ENCODE data around the gene CFAP57. TPM values are rescaled to one million over a fixed set of nuclear protein-coding genes. Genes with fewer than 3 reads are reported as not detected.

The CFAP57 gene
- total RNA-seq, 1 donor from 2014 or later: 0.51 TPM

DNA sequence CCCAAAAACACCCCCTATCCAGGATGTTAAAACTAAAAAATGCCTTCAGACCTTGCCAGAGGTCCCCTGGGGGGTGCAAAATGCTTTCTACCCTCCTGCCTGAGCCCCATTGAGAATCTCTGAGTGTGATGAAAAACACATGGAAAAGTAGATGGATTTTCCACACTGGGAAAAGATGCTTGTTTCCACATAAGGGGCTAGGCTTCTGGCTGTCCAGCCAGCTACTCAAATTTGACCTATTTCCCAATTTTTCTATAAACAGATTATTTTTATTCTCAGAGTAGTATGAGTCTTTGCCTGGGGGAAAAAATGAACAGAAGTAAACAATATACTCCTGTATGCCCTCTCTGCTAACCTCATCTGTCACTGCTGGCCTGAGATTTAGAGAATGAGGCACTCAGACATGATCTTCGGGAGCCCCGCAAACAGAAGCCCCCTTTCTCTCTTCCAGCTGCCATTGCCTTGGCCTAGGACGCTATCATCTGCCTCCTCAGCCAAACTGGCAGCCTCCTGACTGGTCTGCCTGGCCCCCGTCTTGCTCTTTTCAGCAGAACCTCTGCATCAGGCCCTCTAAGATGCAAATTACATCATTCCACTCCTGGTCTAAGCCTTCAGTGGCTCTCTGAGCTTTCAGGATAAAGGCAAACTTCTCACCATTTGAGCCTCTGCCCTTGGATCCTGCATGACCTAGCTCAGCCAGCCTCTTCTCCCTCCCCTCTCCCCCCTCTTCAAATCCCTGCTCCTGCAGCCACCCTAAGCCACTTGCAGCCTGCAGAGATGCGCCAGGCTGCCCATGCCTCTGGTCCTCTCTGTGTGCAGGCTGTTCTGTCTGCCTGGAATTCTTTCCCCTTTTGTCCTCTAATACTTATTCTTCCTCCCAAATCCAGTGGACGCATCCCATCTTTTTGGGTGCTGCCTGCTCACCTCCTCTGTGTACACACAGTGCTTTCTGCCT is 58.0 kb downstream of the CFAP57 start:
- peak; percentile 13 for DNase-seq

DNA sequence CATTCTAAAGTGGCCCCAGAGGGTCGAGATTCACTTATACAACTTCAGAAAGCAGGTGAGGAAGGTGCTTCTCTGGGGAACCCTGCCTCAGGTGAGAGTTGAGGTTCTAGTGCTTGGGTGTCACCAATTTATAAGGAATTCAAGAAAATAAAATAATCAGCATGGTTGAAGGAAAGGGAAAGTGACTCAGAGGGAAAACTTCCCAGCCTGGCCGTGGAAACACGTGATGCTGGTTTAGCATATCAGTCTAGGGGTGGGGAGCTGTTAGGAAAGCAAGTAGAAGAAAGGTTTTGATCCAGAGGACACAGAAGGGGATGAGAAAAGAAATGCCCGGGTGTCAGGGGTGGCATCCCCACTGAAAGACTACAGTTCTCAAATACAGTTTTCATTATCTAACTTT is 59.9 kb downstream of the CFAP57 start:
- DNase-seq: no peak

GRCh38 chr1:43232482-43232881 is 60.4 kb downstream of the CFAP57 start:
- peak; percentile 9 for DNase-seq

DNA sequence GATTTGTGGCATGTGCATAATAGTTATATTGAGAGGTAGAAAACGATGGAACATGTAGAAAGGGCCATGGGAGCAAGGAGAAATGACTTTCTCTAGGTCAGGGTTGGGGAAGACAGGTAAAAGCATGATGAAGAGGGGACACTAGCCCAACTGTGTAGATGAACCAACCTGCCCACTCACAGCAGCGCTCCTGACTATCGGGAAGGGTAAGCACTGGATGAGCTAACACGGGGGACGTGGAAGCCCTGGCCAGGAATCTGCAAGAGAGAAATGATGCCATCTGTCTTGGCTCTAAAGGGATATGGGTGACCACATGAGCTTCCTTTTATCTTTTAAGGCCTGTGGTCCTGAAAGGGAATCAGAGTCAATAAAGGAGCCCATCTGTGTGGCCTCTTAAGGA is 61.5 kb downstream of the CFAP57 start:
- no peak for DNase-seq

- no peak for DNase-seq
Observed at GRCh38 chr1:43234267-43234666, 62.1 kb downstream of the CFAP57 start.

DNA sequence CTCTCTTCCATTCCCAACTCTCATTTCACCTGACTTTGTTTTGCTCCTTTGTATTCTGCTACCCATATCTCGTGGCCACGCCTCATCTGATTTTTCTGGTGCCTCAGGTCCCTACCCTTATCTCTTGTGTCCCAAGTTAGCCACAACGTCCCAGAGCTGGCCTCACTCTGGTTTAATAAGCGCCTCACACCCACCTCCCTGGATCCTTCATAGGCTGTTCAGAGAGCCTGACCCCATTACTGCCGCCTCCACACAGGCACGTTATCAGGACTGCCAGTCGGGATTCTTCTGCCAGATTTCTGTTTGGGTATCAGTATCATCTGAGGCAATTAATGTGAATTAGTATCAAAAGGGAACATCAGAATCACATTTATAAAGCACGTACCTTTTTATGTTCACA is 62.9 kb downstream of the CFAP57 start:
- no peak for DNase-seq

GRCh38 chr1:43235451-43236121 is 63.5 kb downstream of the CFAP57 start:
- no peak for DNase-seq

GRCh38 chr1:43237121-43237520 is 65.0 kb downstream of the CFAP57 start:
- DNase-seq: no peak

- peak; percentile 49 for DNase-seq
Observed at GRCh38 chr1:43238085-43238484, 66.0 kb downstream of the CFAP57 start.

GRCh38 chr1:43238991-43239469 is 66.9 kb downstream of the CFAP57 start:
- no peak for DNase-seq

GRCh38 chr1:43239484-43239883 is 67.4 kb downstream of the CFAP57 start:
- DNase-seq: no peak

GRCh38 chr1:43241413-43241836 is 69.3 kb downstream of the CFAP57 start:
- DNase-seq: no peak

DNA sequence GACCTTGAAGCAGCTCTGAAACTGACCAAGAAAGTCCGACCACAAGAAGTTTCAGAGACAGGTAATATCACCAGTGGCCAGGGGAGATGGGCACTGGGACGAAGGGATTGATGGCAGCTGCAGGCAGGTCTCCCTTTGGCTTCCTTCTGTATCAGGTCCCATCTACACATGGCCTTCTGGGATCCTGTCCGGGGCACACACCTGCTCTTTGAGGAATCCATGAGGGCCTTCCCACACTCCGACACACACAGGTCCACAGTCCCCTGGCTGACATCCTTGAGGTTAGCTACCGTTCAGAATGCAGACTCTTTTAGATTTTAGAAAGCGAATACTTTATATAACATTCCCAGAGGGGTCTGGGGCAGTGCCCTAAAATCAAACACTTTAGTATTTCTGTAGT is 71.2 kb downstream of the CFAP57 start:
- DNase-seq: no peak

DNA sequence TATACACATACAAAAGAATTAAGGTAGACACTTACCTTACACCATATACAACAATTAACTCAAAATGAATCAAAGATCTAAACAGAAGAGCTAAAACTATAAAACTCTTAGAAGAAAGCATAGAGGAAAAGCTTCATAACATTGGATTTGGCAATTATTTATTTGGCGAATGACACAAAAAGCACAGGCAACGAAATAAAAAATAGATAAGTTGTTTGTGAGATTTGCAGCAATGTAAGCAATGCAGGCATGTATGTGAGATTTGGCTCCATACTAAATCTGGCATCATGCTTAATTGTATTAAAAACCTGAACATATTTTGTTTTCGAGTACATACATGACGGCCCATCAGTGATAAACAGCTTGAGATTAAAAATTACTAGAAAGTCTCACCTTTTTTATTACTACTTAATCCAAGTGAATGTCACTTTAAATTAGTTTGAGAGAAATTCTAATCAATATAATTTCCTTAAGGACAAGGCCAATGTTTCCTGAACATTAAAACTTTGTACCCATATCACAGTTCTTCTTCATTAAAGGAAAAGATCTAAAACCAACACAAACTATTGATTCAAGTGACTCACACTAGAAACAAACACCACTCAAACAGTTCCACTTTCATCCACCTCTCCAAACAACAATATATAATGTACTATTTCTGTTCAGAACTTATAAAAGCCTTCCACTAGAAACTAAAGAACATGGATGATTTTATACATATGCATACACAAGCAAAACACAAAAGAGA is 74.5 kb downstream of the CFAP57 start:
- no peak for DNase-seq

GRCh38 chr1:43247256-43247921 is 75.3 kb downstream of the CFAP57 start:
- no peak for DNase-seq

DNA sequence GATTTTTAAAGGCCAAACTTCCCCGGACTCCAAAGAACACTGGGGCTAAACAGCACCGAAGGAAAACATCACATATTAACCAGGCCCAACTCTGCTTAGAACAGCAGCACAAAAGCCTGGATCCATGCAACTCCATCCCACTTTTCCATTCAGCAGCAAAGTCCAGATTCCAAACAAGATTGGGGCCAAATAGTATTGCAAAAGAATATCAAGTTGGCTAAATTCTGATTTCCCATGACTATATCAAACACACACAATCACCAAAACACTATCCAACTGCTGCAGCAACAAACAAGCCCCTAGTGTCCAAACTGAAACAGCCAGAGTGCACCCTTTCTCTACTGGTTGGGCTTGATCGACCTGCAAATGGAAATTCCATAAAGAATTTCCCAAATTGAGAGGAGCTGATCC is 78.2 kb downstream of the CFAP57 start:
- DNase-seq: no peak

DNA sequence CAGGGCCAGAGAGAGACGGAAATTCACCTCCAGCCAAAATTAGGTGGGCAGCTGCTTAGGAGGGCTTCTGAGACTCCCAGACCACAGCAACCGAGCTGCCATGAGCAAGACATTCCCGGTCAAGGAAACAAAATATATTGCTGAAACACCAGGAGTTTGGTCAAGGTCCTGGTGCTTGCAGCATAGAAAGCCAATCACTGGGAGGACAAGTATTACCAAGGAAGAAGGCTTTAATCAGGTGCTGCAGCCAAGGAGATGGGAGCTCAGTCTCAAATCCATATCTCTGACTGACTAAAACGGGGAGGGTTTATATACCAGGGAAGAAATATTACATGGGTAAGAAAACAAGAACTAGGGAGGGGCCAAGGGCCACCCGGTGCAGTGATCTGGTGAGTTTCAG is 78.9 kb downstream of the CFAP57 start:
- DNase-seq: no peak

DNA sequence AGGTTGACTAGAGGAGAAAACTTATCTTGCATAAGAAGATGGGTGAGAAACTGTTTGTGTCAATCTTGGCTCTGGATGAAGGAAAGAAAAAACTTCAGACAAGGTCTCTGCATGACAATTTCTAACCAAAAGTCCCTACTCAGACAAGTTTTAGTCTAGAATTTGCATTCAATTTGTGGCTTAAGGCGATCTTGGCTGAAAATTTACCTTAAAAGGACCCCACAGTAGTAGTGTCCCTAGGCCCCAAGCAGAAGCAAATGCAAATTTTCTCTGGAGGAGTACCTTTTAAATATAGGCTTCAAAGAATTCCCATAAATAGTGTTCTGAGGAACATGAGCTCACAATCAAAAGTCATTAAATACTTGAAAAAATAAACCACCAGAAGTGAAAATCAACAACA is 80.1 kb downstream of the CFAP57 start:
- DNase-seq: no peak

DNA sequence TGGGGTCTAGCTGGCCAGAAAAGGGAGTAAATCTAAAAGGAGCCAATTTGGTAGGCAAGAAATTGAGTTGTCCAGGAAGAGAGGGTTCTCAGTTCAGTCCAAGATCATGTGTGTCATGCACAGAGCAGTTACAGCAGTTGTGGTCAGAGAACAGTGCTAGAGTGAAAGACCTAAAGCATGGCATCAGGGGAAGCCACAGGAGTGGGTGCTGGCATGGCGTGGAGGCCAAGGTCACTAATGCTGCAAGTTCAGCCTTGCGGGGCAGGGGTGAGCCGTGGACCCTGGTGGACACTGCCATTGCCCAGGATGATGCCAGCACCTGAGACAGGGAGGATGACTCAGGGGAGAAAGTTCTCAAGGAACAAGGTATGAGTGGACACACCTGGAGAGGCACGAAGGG is 81.0 kb downstream of the CFAP57 start:
- no peak for DNase-seq

GRCh38 chr1:43253876-43254275 is 81.7 kb downstream of the CFAP57 start:
- no peak for DNase-seq

GRCh38 chr1:43255438-43256210 is 83.5 kb downstream of the CFAP57 start:
- no peak for DNase-seq
